ENCODE measurements around the gene SELENOF. TPM values are rescaled to one million over a fixed set of nuclear protein-coding genes. Genes with fewer than 3 reads are reported as not detected.
"Not testable (repeated sequence)": the region's sequence is repeated elsewhere in the genome, so short reads cannot be mapped to it uniquely, and the experiment has no call there.

The SELENOF gene
- total and polyA plus RNA-seq, 2 donors from 2014 or later = 207 to 239 TPM

- FAIRE-seq (no peak), DNase-seq (no peak)
- intact Hi-C loops (cut with DNase I) = no loop called here
- H3K4me3 ChIP-seq (ENCODE audit: low read length in 3 of 3) = no peak overlapping the region
- H3K9ac ChIP-seq (ENCODE audit: low read length in 3 of 3) = no peak overlapping the region
- no peaks in the 10 kb centered on the region for H3K27me3 ChIP-seq (ENCODE audit: control insufficient read depth, insufficient read depth, low read length)
- H3K4me1 ChIP-seq (ENCODE audit: control insufficient read depth in 2 of 3, insufficient read depth in 2 of 3, low read depth in 1 of 3, low read length in 3 of 3) = no peaks in the 10 kb centered on the region
- H3K36me3 ChIP-seq (ENCODE audit: control insufficient read depth in 2 of 3, insufficient read depth in 3 of 3, low read length in 3 of 3) = peaks cover 0 to 3% (median 0%) of the 10 kb centered on the region in 3 donors
- no peak overlapping the region for H3K27ac ChIP-seq (ENCODE audit: low read depth in 2 of 2, low read length in 2 of 2)
- TF ChIP-seq CTCF (IDR thresholded peaks at IDR 0.05; ENCODE audit: borderline replicate concordance, extremely low read depth, insufficient read depth) = no peak
- no peaks in the 10 kb centered on the region for H3K9me3 ChIP-seq (ENCODE audit: control insufficient read depth in 2 of 3, insufficient read depth in 1 of 3, low read length in 3 of 3)
These were observed 38.2 kb downstream of the SELENOF start for GRCh38 chr1:86875722-86876121.

- Histone ChIP-seq H3K27ac (ENCODE audit: low read depth in 2 of 2, low read length in 2 of 2) (no peak overlapping the region), H3K4me3 (ENCODE audit: low read length in 3 of 3) (no peak overlapping the region), H3K36me3 (ENCODE audit: control insufficient read depth in 2 of 3, insufficient read depth in 3 of 3, low read length in 3 of 3) (peaks cover 0 to 3% (median 0%) of the 10 kb centered on the region in 3 donors), H3K9me3 (ENCODE audit: control insufficient read depth in 2 of 3, insufficient read depth in 1 of 3, low read length in 3 of 3) (no peaks in the 10 kb centered on the region), H3K27me3 (ENCODE audit: control insufficient read depth, insufficient read depth, low read length) (no peaks in the 10 kb centered on the region), H3K9ac (ENCODE audit: low read length in 3 of 3) (no peak overlapping the region), H3K4me1 (ENCODE audit: control insufficient read depth in 2 of 3, insufficient read depth in 2 of 3, low read depth in 1 of 3, low read length in 3 of 3) (no peaks in the 10 kb centered on the region)
- DNase-seq (no peak), FAIRE-seq (no peak)
- intact Hi-C loops (cut with DNase I) = no loop called here
- TF ChIP-seq CTCF (IDR thresholded peaks at IDR 0.05; ENCODE audit: borderline replicate concordance, extremely low read depth, insufficient read depth) = no peak
These were observed 41.8 kb downstream of the SELENOF start for GRCh38 chr1:86872086-86872485.

- Histone ChIP-seq H3K4me1 (ENCODE audit: control insufficient read depth in 2 of 3, insufficient read depth in 2 of 3, low read depth in 1 of 3, low read length in 3 of 3) (no peaks in the 10 kb centered on the region), H3K4me3 (ENCODE audit: low read length in 3 of 3) (no peak overlapping the region), H3K9me3 (ENCODE audit: control insufficient read depth in 2 of 3, insufficient read depth in 1 of 3, low read length in 3 of 3) (no peaks in the 10 kb centered on the region), H3K36me3 (ENCODE audit: control insufficient read depth in 2 of 3, insufficient read depth in 3 of 3, low read length in 3 of 3) (peaks cover 0 to 1% (median 0%) of the 10 kb centered on the region in 3 donors), H3K27ac (ENCODE audit: low read depth in 2 of 2, low read length in 2 of 2) (no peak overlapping the region), H3K9ac (ENCODE audit: low read length in 3 of 3) (no peak overlapping the region), H3K27me3 (ENCODE audit: control insufficient read depth, insufficient read depth, low read length) (no peaks in the 10 kb centered on the region)
- FAIRE-seq = no peak
- DNase-seq = no peak
- no peak for TF ChIP-seq CTCF (IDR thresholded peaks at IDR 0.05; ENCODE audit: borderline replicate concordance, extremely low read depth, insufficient read depth)
- intact Hi-C loops (cut with DNase I) = no loop called here
These were observed 42.9 kb downstream of the SELENOF start for GRCh38 chr1:86871001-86871400.

GRCh38 chr1:86868477-86868876 is 45.4 kb downstream of the SELENOF start:
- H3K4me3 ChIP-seq (ENCODE audit: low read length in 3 of 3) = no peak overlapping the region
- no peaks in the 10 kb centered on the region for H3K36me3 ChIP-seq (ENCODE audit: control insufficient read depth in 2 of 3, insufficient read depth in 3 of 3, low read length in 3 of 3)
- H3K9me3 ChIP-seq (ENCODE audit: control insufficient read depth in 2 of 3, insufficient read depth in 1 of 3, low read length in 3 of 3) = no peaks in the 10 kb centered on the region
- no peak for FAIRE-seq
- no peaks in the 10 kb centered on the region for H3K27me3 ChIP-seq (ENCODE audit: control insufficient read depth, insufficient read depth, low read length)
- intact Hi-C loops (cut with DNase I) = no loop called here
- H3K9ac ChIP-seq (ENCODE audit: low read length in 3 of 3) = no peak overlapping the region
- DNase-seq = no peak
- TF ChIP-seq CTCF (IDR thresholded peaks at IDR 0.05; ENCODE audit: borderline replicate concordance, extremely low read depth, insufficient read depth) = no peak
- no peak overlapping the region for H3K27ac ChIP-seq (ENCODE audit: low read depth in 2 of 2, low read length in 2 of 2)
- no peaks in the 10 kb centered on the region for H3K4me1 ChIP-seq (ENCODE audit: control insufficient read depth in 2 of 3, insufficient read depth in 2 of 3, low read depth in 1 of 3, low read length in 3 of 3)

GRCh38 chr1:86867278-86867677 is 46.6 kb downstream of the SELENOF start:
- H3K4me3 ChIP-seq (ENCODE audit: low read length in 3 of 3); H3K27me3 ChIP-seq (ENCODE audit: control insufficient read depth, insufficient read depth, low read length); H3K4me1 ChIP-seq (ENCODE audit: control insufficient read depth in 2 of 3, insufficient read depth in 2 of 3, low read depth in 1 of 3, low read length in 3 of 3); DNase-seq; H3K36me3 ChIP-seq (ENCODE audit: control insufficient read depth in 2 of 3, insufficient read depth in 3 of 3, low read length in 3 of 3); FAIRE-seq; intact Hi-C loops (cut with DNase I); H3K27ac ChIP-seq (ENCODE audit: low read depth in 2 of 2, low read length in 2 of 2); H3K9me3 ChIP-seq (ENCODE audit: control insufficient read depth in 2 of 3, insufficient read depth in 1 of 3, low read length in 3 of 3); H3K9ac ChIP-seq (ENCODE audit: low read length in 3 of 3): not testable (repeated sequence)

All from kidney (tissue), 14 donors.